Fibroblast of villous mesenchyme (primary cell): Measurements from ENCODE around the gene MYBBP1A. TPM values are rescaled to one million over a fixed set of nuclear protein-coding genes. Genes with fewer than 3 reads are reported as not detected.

Experiments
- DNase-seq: peaks from one replicate; pipeline ENCODE4 v3.0.0-alpha.2; 2010; ENCODE audit warnings: low read depth
- H3K4me3 ChIP-seq: 2 replicates; pipeline ENCODE4 v1.5.1; 2011; ENCODE audit warnings: low read depth, mild to moderate bottlenecking, low read length
- total RNA-seq: library from RNA; depleted of rRNA; stranded (reverse); fragments of >200 nt; gene quantifications from 2 replicates; pipeline ENCODE4 v1.2.3, GENCODE V29; 2012
- TF ChIP-seq, protein P1 (sequence below): IDR thresholded peaks from 2 replicates; pipeline ENCODE4 v1.5.1; 2012; ENCODE audit warnings: low read depth, mild to moderate bottlenecking, low read length; ENCODE audit not compliant: insufficient read depth

The MYBBP1A gene
- total RNA-seq, 1 donor = 61.7 TPM

GRCh38 chr17:4555873-4556759 is 932 bp upstream of the MYBBP1A start:
- H3K4me3 ChIP-seq = peak overlapping the region; percentile 89
- TF ChIP-seq, protein P1, sequence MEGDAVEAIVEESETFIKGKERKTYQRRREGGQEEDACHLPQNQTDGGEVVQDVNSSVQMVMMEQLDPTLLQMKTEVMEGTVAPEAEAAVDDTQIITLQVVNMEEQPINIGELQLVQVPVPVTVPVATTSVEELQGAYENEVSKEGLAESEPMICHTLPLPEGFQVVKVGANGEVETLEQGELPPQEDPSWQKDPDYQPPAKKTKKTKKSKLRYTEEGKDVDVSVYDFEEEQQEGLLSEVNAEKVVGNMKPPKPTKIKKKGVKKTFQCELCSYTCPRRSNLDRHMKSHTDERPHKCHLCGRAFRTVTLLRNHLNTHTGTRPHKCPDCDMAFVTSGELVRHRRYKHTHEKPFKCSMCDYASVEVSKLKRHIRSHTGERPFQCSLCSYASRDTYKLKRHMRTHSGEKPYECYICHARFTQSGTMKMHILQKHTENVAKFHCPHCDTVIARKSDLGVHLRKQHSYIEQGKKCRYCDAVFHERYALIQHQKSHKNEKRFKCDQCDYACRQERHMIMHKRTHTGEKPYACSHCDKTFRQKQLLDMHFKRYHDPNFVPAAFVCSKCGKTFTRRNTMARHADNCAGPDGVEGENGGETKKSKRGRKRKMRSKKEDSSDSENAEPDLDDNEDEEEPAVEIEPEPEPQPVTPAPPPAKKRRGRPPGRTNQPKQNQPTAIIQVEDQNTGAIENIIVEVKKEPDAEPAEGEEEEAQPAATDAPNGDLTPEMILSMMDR = no peak
- DNase-seq = no peak

DNA sequence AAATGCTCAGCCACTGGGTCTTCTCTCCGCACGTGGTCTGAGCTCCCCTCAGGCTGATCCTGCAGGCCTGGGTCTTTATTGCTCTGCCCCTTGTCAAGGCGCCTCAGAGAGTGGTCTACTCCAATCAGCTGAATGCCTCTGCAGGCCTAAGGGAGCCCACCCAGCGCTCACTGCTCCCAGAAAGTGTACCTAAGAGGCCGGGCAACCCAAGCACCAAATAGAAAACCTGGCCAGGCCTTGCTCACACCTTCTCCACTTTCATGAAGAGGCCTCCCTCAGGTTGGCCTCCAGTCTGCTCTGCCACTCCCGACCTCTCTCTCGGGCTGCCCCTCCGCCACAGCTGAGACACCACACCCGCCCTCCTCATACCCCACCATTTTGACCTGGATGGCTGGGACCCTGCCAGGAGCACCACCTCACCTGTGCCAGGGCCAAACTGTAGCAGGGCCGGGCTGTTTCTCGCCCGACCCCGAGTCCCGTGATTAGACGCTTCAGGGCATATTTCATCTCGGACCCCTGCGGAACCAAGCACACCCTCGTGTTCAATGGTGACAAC is 665 bp downstream of the MYBBP1A start:
- DNase-seq = no peak
- TF ChIP-seq, protein P1 = no peak
- peak overlapping the region; percentile 89 for H3K4me3 ChIP-seq

GRCh38 chr17:4553669-4554068 is 1.5 kb downstream of the MYBBP1A start:
- H3K4me3 ChIP-seq = no peak overlapping the region
- TF ChIP-seq, protein P1 = no peak
- DNase-seq = no peak

DNA sequence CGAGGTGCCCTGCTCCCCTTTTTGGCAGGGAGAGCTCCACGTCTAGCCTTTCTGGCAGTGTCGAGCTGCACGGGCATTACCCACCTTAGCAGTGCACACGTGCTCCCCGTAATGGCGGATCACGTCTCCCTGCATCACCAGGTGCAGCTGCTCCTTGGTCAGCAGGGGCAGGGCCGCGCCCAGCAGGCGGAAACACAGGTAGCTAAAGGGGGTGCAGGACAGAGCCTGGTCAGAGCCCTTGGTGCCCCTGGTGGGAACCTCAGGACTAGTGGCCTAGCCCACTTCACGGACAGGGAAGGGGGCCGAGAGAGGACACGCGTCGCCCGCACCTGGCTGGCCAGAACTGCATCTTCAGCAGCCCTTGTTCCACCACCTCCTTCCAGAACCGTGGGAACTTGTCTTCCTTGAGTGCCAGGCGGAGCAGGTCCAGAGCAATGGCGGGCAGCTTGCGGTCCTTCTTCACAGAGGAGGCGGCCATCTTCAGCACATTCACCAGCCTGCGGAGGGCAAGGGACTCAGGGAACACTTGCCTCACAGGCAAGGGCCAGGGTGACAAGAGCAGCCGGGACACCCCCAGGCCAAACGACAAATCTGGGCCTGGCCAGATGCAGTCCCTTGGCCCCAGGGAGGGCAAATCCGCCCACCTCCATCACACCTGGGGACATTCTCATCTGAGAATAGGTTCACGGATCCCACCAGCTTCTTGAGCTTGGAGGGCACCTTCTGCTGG is 3.2 kb downstream of the MYBBP1A start:
- no peak for DNase-seq

DNA sequence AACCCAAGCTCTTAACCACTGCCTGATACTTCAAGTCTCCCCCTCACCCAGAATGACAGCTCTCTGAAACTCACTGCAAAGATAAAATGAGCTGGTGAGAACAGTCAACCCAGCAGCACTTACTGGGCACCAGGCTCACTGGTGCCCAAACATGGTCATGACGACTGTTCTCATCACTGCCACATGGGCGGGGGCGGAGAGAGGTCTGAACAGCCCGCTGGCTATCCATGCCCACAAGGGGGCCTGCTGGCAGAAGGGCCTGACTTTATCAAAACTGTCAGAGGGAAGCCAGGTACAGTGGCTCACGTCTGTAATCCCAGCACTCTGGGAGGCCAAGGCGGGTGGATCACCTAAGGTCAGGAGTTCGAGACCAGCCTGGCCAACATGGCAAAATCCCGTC is 4.0 kb downstream of the MYBBP1A start:
- TF ChIP-seq, protein P1 = no peak
- H3K4me3 ChIP-seq = no peak overlapping the region
- no peak for DNase-seq

More for the DNA sequence above, 3.2 kb downstream of the MYBBP1A start:
- H3K4me3 ChIP-seq = no peak overlapping the region
- TF ChIP-seq, protein P1 = no peak

- no peak for DNase-seq
- TF ChIP-seq, protein P1 = no peak
- no peak overlapping the region for H3K4me3 ChIP-seq
Observed at GRCh38 chr17:4550534-4551039, 4.6 kb downstream of the MYBBP1A start.
